GM21825 (cell line): ENCODE data around the gene ISCA2.

Source experiments
- ATAC-seq: cut with Tn5 transposase; IDR thresholded peaks from one replicate; pipeline ENCODE4 v1.9.1; 2021; ENCODE audit warnings: mild to moderate bottlenecking, moderate library complexity; ENCODE audit not compliant: unreplicated experiment

Gene ISCA2

DNA sequence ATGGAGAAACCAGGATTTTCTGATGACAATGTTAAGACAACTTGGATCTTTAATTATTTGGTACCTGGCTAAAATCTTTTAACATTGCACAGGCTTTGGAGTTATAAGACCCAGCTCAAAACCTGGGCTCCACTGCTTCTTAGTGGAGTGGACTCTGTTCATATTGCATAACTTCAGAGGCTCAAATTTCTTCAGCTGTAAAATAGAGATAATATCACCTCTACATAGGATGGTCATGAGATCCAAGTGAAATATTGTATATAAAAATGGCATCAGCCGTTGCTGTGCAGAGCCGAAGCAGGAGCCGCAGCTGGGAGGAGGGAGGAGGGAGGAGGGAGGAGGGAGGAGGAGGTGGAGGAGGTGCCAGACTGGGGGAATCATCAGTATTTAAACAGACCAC lies 11.0 kb upstream of the ISCA2 start:
- no peak for ATAC-seq

DNA sequence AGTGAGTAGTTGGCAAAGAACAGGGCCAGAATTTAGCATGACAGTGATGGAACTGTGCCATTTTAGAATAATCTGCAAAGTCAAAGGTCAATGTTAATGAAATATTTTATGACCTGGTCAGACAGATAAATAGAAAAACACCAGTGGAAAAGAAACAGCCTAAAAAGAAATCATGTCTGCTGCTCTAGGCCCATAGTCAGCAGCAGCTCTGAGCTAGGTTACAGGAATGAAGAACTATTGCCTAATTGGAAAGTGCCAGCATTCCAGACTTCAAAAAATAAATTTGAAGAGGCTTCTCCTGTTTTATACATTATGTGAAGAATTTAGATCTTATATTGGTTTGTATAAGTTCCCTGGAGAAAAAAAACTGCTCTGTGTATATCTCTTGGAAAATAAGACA lies 10.2 kb upstream of the ISCA2 start:
- ATAC-seq, result no peak

DNA sequence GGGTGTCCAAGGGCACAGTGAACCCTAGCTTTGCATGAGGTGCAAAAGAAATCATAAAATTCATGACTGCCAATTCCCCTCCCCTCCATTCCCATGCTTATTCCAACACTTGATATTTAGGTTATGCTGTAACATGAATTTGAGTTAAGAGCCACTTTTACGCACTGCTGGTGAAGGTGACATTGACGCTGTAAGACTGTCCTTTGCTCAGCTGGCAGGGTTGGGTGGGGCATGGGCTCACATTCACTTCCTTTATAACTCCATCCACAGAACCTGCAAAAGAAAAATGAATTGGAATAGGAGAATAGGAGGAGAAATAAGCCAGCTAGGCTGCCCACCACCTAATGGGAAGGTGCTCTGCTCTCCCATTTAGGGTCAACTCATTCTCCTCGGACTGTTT lies 7.4 kb upstream of the ISCA2 start:
- no peak for ATAC-seq

DNA sequence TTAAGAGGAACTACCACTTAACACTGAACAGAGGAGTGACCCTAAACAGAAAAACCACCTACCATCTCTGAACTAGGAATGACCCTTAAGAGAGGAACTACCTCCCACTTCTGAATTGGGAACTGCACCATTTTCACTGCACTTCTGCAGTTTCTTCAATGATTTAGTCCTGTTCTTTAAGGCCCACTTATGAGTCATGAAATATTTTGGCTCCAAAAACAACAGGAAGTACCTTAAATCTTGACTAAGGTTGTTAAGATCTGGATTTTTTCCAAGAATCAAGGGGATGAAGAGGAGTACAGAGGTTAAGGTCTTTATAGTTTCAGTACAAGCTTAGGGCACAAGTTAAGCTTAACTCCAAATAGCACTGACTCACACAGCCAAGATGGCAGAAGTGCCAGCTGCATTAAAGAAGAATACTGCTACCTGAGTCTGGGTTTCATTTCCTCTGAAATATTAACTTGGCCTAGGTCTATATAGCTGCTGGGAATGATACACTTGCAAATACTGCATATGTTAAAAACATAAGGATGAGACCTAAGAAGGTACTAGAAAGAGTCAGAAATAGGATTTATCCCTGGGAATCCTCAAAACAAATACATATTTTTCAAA lies 4.7 kb upstream of the ISCA2 start:
- ATAC-seq, result no peak

DNA sequence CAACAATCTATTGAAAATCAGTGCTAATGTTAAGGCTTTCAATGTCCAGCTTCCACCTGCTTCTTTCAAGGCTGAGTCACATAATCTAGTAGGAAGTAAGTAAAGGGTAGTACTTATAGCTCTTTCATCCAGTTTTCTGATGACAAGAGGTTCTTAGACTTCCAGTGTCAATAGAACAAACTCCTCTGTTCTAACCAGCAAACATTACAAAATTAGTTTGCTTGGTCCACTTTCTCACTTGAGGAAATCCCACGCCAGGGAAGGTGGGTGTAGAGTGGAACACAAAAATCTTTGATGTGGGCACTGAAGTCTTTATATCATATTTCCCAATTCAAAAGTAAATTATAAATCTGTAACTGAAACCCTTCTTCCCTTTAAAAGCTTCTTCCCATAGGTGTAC lies 3.1 kb upstream of the ISCA2 start:
- no peak for ATAC-seq

DNA sequence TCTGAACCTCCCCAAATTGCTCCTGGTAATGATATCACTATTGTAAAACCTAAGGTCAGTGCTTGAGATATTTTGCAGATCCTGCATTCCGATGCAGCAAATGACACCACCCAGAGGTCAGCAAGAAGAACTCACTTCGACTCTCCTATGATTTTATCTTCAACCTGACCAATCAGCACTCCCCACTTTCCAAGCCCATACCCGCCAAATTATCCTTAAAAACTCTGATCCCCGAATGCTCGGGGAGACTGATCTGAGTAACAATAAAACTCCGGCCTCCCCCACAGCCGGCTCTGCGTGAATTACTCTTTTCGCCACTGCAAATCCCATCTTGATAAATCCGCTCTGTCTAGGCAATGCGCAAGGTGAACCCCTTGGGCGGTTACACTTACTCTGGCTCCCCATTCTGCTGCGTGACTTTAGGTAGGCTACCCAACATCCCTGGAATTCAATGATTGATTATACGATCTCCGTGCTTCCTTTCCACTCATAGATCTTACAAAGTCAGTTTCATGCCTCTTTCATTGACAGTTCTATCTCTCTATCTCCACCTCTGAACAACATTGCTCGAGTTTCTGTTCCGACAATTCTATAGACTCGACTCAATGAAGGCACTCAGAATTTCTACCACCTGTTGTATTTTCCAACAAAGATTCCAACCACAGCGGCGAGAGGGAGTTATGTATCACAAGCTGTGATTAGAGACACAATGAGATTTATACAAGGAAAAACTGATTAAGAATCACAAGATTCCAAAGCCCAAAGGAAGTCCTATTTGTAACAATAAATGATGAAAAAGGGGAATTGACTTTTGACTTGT lies 1.4 kb upstream of the ISCA2 start:
- no peak for ATAC-seq

DNA sequence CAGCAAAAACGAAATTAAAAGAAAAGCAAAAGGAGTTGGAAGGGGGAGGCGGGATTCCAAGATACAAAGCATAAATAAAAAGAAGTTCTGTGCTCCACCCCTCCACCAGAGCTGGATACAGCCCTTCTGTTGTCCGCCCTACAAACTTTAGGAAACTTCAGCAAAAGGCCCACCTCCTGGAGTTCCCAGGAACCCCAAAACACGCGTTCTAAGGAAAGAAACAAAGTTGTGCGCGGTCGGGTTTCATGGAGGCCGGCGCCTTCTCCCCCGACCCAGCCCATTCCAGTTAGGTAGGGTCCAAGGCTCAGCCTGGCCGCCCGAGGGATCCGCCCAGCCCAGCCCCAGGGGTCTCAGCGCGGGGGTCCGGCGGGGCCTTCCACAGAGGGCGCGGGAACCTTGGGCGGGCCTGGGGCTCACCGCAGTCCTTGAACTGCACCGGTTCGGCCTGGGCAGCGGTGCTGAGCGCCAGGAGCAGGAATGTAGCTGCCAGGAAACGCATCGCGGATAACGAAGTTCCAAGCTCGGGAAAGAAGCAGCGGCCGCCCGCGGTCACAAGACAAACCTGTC lies 706 bp upstream of the ISCA2 start, which contains the start of gene NPC2:
NPC2 (minus strand) TSS at position 530 of the 567 bp plus-strand sequence; CDS start at position 499, 31 bp downstream.
- ATAC-seq, result peak; percentile 10

DNA sequence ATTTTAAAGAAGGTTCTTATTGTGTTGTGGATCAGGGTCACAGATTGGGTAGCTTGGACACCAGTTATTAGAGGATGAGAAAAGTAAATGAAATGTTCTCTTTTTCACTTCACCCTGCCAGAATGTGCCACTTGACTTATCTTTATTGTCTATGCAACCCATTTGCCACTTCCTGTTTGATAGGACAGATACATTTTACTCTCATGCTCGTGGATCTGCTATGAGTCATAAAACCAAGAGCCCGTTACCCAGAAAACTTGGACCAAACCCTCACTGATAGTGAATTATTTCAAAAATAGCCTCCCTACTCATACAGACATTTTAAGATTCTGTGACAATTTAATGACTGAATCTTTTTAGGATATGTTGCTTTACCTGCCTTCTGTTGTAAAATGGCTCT lies 1.8 kb downstream of the ISCA2 start:
- no peak for ATAC-seq

DNA sequence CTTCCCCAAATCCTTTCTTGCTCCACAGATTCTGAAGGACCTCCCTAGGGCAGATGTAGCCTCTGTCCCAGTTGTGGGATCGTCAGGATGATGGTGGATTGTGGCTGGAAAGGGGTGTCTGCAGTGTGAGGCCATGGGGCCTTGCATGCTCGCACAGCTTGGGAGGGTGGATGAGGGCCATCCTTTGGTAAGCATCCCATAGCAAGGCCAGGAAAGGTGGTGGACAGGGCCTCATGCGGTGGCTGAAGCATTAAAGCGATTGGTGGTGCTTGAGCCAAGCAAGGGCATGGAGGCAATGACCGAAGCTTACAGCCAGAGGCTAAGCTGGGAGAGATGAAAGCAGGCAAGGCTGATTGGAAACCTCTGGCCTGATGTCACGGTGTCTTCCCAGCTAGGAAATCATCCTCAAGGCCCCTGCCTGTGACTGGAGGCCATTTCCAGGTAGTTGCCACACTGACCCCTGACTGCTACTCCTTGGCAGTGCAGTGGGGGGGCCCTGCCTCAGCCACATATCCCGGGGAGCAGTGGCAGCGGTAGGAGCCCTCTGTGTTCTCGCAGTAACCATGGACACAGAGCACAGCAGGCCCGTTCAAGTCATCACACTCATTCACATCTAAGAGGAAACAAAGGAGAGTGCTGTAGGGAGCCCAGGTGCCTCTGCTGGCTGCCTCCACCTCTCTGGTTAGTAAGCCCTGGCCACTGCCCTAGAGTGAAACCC lies 7.0 kb downstream of the ISCA2 start:
- no peak for ATAC-seq

DNA sequence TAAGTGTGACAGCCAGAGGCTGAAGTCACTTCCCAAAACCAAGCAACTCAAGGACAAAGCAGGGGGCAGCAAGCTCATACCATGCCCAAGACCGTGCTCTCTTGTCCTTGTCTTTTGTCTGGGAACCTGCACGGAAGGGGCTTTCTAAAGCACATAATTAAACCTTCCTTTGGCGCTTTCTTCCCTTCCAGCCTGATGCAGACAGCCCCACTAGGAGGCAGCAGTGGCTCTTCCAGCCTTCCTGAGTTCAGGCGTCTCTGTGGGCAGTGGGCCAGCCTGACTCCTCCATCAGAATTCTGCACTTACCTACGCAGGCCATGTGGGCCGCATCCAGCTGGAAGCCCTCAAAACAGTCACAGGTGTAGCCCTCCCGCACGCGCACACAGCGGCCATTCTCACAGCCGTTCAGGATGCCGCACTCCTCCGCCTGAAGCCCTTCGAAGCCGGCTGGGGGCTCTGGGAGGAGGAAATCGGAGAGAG lies 7.6 kb downstream of the ISCA2 start:
- ATAC-seq, result no peak

DNA sequence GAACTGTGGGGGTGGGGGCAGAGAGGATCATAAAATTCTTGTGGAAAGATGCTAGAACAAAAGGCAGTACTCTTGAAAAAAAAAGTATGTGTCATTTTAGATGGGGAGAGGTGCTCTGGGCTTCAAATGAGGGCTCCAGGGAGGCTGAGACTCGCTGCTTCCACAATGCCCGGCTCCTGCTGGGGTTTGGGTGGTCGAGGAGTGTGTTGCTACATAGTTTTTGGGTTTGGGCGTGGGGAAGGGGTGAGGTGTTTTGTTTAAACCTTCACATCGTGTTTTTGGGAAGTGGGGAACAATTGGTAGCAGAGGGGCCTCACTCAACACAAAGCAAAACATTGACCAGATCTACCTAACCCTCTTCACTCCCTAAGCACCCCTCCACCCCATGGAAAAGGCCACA lies 8.1 kb downstream of the ISCA2 start:
- no peak for ATAC-seq

DNA sequence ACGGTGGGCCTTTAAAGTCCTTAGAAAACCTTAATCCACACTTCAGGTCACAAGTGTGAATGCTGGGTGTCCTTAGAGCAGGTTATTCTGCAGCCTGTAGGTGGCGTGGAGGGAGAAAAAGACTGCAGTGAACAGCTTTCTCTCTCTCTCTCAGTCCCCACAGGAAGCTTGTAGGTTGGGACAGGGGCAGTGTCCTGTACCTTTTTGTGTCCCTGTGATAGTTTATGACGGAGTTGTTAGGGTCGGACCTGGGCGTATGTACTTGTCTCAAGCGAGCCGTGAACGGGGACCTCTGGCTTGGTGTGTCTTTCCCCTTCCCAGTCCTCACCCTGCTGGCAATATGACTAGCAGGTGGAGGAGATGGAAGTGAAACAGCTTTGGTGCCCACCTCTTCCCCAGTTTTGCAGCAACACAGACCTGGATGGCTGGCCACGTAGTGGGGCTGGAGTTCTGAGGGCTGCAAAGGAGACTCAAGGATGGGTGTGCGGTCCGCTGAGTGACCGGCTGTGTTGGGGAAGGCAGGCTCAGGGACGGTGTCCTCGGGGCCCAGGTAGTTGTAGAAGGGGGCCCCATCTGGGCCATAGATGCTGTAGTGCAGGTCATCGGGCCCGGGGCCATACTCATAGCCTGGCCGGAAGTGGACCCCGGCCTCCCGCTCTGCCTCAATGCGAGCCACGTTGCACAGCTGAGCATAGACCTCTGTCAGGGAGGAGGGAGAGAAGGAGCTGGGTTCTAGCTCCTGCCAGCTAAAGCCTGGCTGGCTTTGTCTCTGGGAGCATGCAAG lies 8.9 kb downstream of the ISCA2 start:
- ATAC-seq, result no peak

DNA sequence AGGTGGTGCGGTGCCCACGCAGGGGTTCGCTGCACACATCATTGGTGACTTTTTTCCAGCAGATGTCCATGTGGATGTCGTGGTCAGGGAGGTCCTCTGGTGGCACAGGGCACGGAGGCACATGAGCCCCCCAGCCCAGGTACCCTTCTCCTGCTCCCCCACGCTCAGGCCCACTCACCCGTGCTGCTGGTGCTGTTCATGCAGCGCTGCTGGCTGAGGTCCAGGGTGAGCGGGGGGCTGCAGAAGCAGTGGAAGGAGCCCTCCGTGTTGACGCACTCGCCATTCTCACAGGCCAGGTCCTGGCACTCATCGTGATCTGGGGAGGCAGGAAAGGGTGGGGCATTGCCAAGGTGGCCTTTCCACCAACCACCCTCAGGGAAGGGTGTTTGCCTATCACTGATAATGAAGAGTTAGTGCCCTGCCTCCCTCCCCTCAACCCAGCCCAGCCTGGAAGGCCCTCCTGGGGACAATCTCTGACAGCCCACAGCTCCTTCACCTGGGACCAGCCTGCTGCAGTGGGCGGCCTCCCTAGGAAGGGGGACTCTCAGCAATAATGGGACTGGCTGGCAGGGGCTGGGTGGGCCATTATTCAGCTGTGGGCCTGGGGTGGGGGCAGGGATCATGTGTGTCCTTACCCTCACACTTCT lies 9.8 kb downstream of the ISCA2 start:
- no peak for ATAC-seq

DNA sequence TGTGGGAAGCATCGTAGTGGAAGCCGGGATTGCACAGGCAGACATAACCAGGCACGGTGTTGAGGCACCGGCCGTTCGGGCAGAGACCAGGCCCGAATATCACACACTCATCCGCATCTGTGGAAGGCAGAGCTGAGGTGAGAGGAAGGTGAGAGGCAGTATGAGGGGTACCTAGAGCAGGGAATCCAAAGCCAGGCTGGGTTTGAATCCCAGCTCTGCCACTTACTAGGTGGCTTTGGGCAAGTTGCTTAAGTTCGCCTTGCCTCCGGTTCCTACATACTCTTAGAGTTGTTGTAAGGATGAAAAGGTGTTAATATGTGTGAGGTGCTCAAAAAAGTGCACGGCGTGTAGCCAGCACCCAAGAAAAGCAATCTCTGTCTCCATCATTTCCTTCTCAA lies 10.4 kb downstream of the ISCA2 start:
- ATAC-seq, result no peak

DNA sequence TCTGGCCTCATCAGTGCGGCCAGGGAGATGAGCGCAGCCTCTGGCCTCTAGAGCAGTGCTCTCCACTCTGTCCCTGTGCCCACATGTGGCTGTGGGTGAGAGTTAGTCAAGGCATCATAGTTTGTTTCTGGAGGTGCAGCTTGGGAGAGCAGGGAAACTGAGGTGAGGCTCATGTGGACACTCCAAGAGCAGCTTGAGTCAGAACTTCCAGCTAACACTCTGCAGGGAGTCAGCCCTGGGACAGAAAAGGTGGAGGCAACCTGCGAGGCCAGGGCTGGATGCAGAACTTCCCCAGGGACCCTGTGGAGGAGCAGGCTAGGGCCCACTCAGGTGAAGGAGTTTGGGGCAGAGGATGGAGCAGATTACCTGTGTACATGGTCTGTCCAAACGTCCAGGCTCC lies 10.8 kb downstream of the ISCA2 start:
- ATAC-seq, result no peak

DNA sequence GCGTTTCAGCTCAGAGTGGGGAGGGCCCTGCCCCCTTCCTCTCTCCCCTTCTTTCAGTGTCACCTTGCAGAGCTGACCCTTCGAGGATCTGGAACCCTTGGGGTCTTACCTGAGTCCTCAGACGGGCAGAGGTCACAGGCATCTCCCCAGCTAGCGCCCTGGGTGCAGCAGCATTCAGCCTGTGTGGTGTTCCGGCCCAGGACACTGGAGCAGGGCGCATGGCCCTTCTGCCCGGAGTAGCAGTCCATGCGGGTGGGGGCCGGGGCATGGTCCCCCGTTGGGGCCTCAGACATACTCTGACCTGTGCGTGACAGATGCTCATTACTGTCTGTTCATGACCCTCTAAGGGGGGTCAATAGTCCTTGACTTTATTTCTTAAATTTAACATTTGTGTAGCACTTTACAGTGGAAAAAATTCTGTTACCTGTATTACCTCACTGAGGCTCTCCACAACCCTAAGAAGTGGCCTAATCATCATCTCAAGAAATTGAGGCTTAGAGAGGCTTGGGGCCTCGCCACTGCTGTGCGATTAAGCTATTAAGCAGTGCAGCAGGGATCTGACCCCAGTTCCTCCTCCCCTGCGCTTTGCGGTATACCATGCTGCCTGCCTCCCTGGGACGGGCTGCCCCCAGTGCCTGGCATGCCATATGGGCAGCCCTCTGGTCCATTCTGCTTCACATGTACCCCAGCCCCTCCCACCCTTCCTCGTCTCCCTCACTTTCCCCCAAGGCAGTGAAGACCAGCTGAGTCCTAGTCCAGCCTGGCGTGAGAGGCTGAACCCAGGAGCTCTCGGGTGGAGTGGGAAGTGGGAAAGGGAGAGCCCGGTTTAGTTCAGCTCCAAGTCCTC lies 11.5 kb downstream of the ISCA2 start:
- ATAC-seq, result no peak

DNA sequence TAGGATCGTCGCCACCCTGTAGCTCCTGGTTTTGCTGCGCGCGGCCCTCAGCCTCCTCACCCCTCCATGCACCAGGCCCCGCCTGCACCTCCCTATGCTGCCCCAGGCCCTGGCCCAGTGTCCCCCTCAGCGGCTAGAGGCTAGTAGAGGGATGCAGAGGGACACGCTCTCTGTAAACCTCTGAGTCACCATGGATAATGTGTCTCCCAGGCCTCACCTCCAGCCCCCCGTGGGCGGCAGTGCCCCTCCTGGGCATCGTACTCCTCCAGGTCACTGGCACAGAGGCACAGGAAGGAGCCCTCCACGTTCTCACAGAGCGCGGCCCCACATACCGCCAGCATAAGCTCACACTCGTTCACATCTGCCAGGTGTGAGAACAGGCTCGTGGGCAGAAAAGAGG lies 12.3 kb downstream of the ISCA2 start:
- no peak for ATAC-seq

DNA sequence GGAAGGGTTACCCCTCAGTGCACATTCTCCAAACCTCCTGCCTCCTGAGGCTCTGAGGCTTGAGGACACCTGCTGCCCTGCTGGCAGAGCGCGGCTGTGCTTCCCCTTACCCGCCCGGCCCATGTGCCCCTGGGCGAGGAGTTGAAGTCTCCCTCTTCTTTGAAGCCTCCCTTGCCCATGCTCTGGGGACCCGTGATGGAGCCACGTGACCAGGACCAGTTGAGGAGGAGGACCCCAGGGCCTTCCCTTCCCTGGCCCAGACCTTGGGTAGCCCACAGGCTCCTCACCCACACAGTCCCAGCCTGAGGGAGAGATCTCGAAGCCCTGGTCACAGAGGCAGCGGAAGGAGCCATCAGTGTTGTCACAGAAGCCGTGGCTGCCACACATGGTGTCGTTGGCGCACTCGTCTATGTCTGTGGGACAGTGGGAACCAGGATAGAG lies 12.9 kb downstream of the ISCA2 start:
- ATAC-seq, result no peak

DNA sequence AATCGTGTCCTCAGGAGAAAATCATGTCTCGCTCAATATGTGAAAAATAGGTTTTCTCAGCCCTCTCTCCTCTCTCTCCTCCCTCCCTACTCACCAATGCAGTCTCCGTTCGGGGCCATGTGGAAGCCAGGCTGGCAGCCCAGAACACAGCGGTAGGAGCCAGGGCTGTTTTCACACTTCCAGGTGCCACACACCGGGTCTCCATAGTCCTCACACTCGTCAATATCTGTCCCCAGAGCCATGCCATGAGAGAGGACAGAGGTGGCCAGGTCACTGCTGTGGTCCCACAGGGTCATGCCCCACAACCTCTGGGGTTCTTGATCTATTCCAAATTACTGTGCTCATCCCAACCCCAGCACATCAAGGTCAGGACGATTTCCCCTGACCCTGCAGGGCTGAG lies 13.5 kb downstream of the ISCA2 start:
- ATAC-seq, result no peak
